NCI-H2171 (cell line): ENCODE measurements around the gene DLG2.
"Not testable (repeated sequence)": the region's sequence is repeated elsewhere in the genome, so short reads cannot be mapped to it uniquely, and the experiment has no call there.

Experiments used
- DNase-seq: peaks from one replicate; lab custom pipeline; 2025; lab: John Stamatoyannopoulos, UW

The DLG2 gene

DNA sequence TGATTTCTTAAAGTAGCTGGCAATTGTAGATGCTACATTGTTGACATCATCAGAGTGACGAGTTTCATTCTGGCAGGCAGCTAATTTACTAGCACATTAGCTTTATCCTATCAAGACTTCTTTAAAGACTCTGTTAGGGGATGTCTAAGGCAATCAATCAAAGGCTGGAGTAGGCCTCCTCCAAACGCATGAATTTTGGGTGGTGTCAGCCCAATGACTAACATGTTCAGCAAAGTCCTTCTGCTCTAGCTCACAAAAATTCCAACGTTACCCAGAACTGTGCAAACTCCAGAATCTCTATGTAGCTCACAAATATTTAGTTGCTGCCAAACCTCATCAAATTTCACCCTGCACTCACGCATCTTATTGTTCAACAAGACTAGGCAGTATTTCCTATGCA is 395.6 kb downstream of the DLG2 start:
- DNase-seq, result no peak

DNA sequence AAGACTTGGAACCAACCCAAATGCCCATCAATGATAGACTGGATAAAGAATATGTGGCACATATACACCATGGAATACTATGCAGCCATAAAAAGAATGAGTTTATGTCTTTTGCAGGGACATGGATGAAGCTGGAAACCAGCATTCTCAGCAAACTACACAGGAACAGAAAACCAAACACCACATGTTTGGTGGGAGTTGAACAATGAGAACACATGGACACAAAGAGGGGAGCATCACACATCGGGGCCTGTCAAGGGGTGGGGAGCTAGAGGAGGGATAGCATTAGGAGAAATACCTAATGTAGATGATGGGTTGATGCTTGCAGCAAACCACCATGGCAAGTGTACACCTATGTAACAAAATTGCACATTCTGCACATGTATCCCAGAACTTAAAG is 397.4 kb downstream of the DLG2 start:
- DNase-seq, result not testable (repeated sequence)

DNA sequence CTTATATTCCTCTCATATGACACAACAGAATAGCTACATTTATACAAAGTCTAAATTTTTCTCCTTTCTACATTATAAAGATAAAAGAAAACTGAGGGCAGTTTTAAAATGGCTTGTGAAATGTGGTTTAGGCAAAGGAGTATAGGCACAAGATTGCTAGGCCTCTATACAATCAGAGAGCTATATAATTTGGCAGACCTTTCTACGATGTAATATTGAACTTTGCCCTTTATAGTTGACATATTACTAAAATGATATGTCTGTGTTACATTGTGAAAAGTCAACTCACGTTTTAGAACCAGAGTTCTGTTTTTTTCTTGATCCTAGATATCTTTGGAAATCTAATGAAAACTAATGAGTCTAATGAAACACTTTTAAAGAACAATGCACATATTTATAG is 430.2 kb downstream of the DLG2 start:
- no peak for DNase-seq

DNA sequence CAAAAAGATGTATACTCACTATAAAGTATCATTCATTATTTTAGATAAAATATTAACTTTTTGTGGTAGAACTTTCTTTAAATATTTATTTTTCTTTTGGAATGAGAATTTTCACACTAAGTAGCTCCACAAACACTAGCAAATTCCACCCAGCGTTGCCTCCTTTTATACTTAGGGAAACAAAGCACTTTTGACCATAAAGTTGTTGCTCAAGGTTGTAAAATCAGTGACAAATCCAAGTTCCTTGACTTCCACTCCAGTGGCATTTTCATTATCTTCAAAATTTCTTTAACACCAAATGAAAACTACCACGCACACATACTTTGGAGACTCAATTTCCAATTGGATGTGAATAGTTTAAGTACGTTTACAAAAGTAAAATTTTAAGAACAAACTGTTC is 431.2 kb downstream of the DLG2 start:
- DNase-seq, result no peak

DNA sequence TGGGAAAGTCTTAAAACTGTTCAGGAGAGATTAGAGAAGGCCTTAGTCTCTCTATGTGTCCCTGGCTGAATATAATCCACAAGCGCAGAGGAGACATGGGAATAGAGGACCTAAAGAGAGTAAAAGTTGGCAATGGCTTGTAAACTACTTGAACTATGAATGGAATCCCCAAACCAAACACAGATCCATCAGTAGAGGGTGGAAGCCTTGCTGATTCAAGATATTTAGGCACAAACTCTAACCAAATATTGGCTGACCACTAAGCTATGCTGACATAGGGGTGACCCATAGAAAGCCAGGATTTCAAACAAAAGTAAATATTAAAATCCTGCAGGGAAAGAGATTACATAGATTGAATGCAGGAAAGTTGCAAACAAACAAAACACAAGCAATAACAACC is 439.2 kb downstream of the DLG2 start:
- DNase-seq, result no peak

DNA sequence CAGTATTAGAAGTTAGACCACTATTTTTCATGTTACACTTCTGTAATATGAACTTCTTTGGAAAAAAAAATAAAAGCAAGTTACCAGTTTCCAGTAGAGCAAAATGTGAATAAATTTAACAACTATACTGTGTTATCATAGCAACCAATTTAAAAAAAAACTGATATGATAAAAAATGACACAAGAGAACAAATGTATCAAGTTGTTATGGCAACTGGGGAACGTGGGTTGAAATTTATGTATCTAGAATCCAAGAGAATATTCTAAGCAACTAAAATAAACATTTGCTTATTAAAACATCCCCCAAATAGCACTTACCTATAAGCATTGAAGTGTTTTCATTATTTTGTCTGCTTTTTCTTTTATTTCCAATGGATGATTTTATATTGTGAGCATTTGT is 442.4 kb downstream of the DLG2 start:
- DNase-seq, result no peak

DNA sequence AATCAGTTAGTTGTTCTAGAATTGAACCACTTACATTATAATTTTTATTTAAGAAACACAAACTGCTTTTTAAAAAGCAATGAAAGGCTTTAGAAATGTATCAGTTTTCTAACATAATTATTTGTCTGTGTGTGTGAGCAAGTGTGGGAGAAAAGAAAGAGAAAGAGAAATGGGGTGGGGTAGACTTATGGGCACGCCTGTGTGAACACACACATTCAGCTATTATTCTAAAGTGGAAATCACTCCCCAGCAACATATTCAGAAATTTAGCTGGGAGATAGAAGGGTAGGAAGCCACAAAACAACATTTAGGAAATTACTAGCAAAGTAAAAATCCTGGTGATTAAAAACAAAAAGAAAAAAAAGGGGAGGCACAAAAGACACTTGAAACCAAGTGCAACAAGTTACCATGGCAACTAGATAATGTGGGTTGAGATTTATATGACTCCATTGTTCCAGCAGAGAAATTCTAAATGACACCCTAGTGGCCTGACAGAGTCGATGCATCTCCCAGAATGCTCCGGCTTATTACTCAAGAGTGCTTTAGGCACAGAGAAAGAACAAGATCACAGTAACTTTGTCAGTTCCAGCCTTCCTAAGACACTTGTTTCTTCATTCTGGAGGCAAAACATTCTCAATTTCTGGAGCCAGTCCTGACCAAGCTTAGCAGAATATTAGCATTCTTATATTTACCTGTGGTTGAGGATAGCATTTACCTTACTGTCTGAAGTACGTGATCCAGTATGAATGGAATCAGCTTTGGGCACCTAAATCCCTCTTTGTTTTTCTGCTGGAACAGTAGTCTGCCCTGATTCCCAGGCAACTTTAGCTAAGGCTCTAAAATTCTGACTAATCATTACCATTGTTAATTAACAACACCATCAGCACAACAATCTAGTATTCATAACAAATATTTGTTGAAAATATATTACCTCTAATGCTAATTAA is 444.4 kb downstream of the DLG2 start:
- no peak for DNase-seq

DNA sequence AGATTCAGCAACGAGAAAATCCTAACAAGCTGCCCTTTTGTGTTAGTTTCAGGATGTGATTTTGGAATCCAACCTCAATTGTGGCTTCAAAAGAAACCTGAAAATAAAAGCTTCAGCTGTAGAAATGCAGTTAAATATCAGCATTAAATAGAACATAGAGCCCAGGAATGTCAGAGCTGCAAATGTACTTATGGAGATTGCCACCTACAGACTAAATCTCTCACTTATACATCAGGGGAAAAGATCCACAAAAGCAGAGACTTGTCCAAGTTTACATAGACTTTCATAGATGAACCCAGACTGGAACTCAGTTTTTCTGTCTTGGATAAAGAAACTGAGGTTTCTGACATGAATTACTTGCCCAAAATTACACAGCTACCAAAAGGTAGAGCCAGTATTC is 446.6 kb downstream of the DLG2 start:
- DNase-seq, result no peak

DNA sequence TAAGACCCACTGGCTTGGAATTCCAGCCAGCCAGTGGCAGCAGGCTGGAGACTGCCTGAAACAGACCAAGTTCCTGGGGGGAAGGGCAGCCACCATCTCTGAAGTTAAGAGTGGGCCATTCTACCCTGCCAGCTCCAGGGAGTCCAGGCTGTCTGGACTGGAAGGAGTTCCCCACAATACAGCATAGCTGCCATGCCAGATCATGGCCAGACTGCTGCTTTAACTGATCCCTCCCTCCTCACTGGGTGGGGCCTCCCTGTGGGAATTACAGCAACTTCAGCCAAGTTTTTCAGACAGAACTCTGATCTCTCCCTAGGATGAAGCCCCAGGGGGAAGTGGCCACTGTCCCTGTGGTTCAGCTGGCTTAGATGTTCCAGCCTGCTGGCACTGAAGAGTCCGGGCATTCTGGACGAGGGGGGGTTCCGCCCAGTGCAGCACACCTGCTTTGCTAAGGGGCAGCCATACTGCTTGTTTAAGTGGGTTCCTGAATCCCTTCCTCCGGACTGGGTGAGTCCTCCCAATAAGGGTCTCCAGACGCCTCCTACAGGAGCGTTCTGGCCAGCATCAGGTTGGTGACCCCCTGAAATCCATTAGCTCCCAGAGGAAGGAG is 455.4 kb downstream of the DLG2 start:
- no peak for DNase-seq

DNA sequence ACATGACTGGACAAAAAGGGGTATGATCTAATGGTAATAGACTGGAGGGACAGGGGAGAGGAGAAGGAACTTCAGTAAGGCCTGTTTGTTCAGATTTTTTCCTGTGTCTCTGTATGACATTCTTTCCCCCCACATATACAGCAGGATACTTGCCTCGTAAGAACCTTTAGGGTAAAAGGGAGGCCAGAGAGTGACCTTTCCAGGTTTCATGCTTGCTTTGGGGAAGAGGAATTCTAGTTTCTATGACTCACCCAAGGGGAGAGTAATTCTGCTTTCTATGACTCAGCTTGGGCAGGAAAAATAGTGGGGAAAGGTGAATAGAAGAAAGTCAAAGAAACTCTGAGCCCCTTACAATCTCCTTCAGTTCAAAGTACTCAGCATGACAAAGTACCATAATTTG is 457.0 kb downstream of the DLG2 start:
- no peak for DNase-seq

DNA sequence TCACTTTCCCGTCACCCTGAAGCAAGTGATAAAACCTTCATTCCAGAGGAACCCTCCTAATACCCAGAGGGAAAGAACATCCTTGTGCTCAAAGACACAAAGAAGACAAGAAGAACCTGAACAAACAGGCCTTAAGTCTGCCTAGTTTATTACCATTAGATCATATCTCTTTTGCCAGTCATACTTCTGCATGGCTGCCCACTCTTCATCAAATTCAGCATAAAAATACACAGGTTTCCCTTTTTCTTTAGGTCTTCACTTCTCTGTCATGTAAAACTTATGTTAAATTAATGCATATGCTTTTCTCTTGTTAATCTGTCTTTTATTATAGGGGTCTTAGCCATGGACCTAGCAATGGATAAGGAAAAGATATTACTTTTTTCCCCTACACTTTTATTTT is 459.7 kb downstream of the DLG2 start:
- DNase-seq, result no peak

DNA sequence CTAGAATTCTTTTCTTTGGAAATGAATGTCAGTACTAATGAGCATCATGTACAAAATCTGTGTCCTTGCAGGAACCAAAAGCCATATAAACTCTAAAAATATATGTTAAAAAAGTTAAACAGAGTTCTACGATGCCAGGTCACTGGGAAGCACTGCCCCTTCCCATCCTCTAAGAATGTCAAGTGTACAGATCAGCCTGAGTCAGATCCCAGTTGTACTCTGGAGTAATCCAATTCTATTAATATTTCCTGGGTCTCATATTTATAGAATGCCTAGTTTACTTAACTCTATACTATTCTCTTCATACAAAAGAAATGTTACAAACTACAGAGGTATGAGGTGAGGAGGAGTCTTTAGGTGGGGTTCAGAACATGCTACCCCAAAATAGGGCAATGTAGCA is 460.1 kb downstream of the DLG2 start:
- no peak for DNase-seq

DNA sequence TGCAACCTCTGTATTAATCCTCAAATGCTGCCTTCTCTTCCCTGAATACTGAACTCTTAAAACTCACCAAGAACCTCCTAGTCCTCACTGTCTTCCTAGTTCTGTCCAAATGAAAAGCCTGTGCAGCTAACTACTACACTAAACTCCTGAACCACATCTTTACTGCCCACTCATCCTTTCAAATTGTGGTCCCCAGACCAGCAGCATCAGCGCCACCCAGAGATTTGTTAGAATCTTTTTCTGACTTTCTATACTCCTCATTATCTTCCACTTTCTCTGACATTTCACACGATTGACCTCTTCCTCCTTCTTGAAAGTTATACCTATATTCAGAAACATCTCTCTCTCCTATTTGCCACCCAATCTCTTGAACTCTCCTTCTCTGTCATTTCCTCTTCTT is 461.3 kb downstream of the DLG2 start:
- no peak for DNase-seq

DNA sequence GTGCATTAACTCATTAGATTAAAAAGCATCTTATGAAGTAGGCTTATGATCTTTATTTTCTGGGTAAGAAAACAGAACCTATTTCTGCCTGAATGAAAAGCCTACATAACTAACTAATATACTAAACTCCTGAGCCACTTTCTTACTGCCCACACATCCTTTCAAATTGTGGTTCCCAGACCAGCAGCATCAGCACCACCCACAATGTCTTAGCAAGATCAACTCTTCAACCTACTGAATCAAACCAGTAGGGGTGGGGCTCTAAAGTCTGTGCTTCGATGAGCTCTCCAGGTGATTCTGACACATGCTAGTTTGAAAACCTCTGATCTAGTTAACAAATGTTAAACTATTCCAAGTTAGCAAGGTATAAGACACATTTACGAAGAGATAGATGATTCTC is 462.4 kb downstream of the DLG2 start:
- no peak for DNase-seq

DNA sequence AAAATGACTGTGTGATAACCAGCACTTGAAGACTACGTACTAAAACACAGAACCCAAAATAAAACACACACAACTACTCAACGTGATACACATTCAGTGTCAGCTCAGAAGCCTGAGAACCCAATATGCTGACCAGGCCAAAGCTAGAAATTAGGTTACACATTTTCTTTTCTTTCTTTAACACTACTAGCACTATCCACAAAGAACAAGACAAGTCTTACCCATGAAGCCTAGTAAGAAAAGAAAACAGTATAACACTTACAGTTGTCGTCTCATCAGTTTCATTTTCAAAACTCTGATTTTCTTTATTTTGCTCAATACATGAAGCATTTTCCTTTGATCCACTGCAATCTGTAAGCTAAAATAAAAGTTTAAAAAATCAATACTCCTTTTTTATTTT is 472.9 kb downstream of the DLG2 start:
- no peak for DNase-seq

DNA sequence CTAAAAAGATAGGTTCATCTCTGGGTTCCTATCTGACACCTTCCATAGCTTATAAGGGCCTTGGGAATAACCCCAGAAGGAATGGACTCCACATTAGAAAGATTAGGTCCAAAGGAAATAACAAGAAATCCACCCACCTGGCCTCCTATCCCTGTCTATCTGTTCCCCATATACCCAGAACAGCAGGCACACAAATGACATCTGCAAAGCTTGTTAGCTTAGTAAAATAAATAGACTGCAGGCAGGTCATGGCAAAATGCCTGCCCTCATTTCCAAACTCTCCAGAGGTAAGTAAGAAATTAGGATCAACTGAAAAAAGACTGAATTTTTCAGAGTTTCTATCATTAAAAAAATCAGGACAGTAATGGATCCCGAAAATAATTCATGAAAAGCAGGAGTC is 489.5 kb downstream of the DLG2 start:
- no peak for DNase-seq

DNA sequence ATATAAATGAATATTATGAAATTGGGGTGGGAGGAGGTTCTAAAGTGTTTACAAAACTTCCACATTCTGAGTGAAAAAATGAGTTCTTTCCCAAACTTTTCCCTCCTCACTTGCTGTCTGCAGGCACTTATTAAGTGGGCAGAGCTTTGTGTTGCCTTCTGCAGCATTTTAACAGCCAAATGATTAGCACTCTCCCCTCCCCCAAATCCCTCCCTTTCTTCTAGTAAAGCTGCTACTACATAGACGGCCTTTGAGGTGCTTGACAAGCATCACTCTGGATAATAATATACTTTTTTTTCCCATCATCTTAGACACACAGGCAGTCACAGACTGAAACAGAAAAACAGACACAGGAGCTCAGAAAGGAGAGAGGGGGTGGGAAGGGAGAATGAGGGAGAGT is 493.5 kb downstream of the DLG2 start:
- no peak for DNase-seq

DNA sequence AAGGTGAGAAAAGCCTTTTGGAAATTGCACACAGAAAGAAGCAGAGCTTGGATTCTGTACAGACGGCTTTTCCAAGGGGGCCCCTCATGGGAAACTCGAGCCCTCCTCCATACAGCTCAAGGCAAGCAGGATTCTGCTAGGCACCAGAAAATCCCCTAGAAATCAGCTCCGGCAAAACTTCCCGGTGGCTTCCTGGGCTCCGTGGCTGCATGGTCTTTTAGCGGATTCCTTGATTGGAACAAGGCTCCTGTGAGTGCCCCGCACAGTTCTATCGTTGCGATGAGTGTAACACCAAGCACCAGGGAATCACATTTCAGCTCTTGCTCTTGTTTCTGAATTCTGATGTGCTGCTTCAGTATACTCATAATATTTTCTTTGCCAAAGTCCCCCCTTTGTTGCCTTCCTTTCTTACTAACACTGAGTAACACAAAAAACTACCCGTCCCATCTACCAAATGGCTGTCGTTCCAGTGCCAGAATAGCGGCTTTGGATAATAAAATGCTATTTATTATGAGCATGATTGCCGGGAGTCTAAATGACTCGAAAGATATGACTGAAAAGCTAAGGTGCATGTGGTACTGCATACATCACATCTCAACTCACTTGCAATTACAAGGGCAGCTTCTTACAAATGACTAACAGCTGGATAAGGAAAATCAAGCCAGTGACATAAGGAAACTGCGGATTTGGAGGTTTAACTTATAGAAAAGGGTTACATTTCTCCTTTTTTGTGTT is 494.1 kb downstream of the DLG2 start:
- no peak for DNase-seq

DNA sequence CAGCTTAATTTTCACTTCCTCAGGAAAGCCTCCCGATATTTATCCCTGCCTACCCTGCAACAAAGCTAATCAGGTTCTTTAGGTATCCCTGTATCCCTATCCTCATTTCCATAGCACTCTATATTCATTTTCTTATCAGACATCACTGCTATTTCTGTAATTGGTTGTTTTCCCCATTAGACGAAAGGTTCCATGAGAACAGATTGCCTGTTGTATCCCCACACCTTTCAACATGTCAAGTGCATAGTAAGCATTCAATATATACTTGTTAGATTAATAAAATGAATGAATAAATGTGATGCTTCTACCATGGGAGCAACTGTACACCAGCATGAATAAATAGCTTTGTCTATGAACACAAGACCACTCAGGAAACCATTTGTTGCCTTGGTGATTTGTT is 499.8 kb downstream of the DLG2 start:
- no peak for DNase-seq

DNA sequence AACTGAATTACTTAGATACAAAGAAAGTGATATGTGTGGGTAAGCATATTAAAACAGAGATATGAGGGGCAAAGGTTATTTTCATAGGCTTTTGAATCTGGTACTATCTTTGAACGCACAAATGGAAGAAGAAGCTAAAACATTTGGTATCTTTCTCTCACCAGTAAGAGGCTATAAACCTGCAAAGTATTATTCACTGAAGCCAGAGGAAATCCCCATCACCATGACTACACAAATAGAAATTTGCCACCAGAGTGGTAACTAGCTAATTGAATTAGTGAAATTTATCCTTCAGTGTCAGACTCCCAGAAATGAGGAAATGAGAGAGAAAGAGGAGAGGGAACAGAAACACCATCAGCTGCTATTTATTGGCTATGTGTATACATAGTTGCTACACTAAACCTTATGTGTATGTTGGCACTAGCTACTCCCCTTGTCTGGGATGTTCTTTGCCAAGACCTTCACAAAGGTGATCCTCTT is 503.4 kb downstream of the DLG2 start:
- no peak for DNase-seq

DNA sequence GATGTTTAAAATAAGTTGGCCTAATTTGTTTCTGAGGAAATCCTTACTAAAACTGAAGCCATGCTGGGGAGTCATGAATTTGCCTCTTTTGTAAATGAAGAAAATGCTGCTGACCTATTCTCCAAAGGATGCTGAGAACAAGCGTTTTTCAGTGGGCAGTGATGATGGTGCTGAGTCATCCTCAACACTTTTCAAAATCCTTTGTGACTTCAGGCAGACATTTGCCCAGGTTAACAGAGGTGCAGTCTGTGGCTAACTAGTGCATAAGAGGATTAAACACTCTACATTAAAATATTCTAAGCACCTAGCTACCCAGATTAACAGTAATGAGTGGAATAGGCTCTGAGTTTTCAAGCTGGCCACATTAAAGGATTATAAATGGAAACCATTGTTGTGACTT is 509.0 kb downstream of the DLG2 start:
- no peak for DNase-seq

DNA sequence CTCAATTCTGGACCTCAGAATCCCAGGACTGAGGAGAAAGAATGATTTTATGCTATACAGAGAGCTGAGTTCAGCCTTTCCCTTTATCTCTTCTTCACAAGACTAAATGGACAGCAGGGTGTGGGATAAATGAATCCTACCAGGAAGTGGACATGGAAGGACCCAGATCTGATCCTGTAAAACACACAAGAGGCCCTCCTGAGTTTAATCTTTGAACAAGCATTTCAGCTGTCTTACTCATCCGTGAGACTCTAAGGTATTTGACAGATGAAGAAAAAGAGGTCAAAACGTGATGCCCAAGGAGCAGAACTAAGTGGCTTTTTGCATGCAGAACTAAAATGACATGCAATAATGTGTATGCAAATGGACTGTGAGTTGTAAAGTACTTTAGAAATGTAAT is 511.3 kb downstream of the DLG2 start:
- no peak for DNase-seq

DNA sequence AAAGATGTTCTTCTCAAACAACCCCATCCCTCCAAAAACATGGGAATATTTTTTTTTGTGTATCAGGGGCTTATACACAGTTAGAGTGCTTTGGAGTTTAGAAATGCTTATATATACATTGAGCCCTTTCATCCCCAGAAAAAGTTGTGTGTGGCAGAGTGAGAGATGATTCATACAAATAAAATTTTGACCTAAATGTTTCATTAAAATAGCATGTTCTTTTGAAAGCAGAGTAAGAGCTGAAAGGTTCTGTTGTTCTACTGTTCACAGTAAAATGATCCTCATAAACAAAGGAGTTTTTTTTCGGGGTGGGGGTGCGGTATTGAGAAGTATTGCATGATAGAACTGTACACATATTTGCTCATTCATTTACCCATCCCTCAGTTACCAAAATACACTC is 512.4 kb downstream of the DLG2 start:
- DNase-seq, result no peak
